D721Med (cell line): ENCODE results near the gene NCKAP5L.

Source experiments
- DNase-seq: peaks from one replicate; pipeline ENCODE4 v3.0.0; 2011; ENCODE audit warnings: low spot score; ENCODE audit not compliant: insufficient read length
- FAIRE-seq: peaks from 2 replicates; lab custom pipeline; 2011; peaks lifted over from hg19 to GRCh38; lab: Jason Lieb, UNC
- TF ChIP-seq, protein P1 (sequence below): IDR thresholded peaks from 2 replicates; pipeline ENCODE4 v1.5.1; 2012; ENCODE audit warnings: mild to moderate bottlenecking, control low read depth; ENCODE audit not compliant: insufficient read depth; ENCODE audit errors: missing control alignments

The NCKAP5L gene

DNA sequence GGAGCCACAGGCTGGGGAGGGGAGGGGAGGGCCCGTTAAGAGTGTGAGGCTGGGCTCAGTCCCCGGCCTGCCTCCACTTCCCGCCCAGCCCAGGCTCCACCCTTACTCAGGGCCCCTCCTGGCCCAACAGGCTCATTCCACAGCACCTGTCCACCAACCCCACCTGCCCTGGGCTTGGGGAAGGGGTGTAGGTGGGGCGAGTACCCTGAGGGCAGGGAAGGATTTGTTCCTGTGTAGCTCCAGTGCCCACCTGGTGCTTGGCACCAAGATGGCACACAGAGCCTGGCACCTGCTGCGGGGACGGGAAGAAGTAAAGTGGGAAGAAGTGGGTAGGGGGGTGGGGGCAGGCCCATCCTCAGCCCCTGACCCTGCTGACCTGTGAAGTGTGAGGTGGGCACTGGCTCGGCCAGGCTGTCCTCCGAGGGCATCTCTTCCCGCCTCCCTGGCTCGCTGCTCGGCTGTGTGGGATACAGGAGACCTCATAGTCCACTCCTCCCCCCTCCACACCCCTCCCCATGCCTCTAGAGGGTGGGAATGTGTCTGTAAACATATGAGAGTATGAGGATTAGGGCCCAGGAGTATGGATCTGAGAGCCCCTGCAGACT lies 35.1 kb downstream of the NCKAP5L start:
- DNase-seq: no peak

DNA sequence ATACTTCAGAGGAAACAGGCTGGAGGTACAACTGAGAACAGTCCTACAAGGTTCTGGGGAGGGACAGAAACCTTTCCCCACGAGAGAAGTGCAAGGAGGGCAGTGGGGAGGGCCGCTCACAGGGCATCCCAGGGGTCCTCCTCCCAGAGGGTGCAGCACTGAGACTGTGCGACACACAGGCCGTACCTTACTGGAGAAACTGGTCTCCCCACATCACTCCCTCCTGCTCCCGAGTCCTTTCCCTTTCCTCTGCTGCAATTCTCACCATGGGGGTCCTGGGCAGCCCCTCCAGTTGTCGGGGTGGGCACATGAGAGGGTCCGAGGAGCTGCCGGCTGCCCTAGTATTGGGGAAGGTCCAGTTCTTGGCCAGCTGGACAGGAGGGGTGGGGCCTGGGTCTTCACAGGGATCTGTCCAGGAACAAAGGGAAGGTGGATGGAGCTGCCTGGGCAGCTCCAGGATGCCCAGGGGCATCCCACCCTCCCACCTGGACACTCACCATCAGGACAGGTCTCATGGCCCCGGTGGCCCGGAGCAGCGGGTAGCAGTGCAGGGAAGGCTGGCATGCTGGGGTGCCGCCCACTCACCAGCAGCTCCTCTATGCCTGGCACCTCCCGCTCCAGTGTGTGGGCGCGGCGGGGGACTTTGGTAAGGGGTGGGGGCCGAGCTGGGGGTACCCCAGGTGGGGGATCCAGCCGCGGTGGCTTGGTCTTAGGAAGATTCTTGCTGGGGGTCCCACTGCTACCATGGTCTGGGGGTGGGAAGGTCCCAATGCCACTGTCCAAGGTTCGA lies 35.8 kb downstream of the NCKAP5L start:
- TF ChIP-seq, protein P1, sequence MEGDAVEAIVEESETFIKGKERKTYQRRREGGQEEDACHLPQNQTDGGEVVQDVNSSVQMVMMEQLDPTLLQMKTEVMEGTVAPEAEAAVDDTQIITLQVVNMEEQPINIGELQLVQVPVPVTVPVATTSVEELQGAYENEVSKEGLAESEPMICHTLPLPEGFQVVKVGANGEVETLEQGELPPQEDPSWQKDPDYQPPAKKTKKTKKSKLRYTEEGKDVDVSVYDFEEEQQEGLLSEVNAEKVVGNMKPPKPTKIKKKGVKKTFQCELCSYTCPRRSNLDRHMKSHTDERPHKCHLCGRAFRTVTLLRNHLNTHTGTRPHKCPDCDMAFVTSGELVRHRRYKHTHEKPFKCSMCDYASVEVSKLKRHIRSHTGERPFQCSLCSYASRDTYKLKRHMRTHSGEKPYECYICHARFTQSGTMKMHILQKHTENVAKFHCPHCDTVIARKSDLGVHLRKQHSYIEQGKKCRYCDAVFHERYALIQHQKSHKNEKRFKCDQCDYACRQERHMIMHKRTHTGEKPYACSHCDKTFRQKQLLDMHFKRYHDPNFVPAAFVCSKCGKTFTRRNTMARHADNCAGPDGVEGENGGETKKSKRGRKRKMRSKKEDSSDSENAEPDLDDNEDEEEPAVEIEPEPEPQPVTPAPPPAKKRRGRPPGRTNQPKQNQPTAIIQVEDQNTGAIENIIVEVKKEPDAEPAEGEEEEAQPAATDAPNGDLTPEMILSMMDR: no peak
- no peak for FAIRE-seq
- no peak for DNase-seq

More for the DNA sequence above, 35.1 kb downstream of the NCKAP5L start:
- TF ChIP-seq, protein P1: no peak
- FAIRE-seq: no peak

DNA sequence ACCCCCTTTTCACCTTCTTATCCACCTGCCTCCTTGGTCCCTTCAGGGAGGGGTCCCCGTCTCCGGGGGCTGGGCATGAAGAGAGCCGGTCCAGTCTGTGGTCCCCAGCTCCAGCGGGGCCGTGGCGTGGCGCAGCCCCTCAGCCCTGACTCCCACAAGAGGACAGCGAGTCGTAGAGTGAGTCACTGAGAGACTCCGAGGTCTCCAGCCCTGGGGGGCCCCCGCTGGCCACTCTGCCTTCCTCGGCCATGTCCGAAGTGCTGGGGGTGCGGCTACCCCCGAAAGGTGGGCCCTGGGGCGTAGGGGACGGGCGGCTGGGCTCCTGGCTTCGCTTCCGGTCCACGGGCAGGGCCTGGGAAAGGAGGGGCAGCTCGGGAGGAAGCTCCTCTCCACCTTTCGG lies 36.5 kb downstream of the NCKAP5L start:
- FAIRE-seq: no peak
- DNase-seq: no peak
- TF ChIP-seq, protein P1: no peak

DNA sequence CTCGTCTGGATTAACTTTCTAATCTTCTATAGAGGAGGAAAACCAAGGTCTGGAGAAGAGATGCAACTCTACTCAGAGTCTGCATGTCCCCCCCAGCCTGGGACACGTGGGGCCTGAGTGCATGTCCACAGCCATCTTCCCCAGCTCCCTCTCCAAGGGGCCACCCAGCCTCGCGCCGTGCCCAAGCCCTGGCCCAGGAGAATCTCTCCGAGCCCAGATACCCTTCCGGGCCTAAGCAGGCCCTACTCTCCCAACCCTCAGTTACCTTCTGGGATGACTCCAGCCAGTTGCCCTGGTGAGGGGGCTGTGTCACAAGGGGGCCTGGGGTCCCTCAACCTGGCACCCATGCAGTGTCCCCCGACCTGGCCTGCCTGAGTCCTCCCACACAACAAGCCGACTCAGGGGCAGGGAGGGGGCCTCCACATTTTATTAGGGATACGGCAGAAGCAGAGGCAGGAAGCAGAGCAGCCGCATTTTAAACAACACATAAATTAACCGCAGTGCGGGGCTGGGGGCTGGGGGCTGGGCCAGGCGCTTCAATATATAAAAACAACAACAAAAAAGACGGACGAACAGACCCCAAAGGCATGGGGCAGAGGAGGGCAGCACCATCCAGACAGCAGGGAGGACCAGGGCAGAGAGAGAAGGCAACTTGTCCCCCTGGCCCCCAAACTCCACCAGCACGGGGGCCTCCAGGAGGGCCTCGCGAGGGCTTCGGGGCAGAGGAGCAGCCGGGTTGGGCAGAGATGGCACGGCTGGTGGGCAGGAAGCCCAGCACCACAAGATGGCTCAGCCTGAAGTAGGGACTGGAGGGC lies 37.3 kb downstream of the NCKAP5L start:
- FAIRE-seq (no peak), DNase-seq (no peak)
- TF ChIP-seq, protein P1: no peak

DNA sequence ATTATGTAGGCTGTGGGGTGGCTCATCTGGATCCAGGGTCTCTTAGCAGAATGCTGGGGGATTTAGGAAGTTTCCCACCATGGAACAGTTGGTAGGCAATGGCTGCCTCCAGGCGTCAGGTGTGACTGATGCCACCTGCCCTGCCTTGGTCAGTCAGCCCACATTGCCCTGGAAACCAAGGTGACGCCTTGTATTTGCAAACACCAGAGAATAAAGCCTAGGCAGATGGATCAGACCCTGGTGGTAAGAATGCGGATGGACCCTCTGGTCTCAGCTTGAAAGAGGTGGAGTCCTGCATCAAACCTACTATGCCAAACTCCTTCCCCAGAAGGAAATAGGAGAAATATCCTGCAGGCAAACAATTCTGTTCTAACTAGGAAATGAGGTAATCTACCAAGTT lies 38.2 kb downstream of the NCKAP5L start:
- DNase-seq: no peak
- TF ChIP-seq, protein P1: no peak
- no peak for FAIRE-seq

DNA sequence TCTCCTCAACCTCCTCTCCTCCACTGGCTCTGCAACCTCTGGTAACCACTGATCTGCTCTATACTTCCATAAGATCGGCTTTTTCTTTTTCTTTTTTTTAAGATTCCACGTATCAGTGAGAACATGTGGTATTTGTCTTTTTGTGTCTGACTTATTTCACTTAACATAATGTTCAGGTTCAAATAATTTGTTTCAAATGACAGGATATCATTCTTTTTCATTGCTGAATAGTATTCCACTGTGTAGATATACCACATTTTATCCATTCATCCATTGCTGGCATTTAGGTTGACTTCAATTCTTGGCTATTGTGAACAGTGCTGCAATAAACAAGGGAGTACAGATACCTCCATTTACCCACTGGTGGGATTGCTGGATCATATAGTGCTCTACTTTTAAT lies 40.5 kb downstream of the NCKAP5L start:
- TF ChIP-seq, protein P1: no peak
- no peak for FAIRE-seq
- DNase-seq: no peak
